Epithelial cell of prostate (primary cell): Measurements from ENCODE around the gene TBCE.
"Not testable (repeated sequence)": the region's sequence is repeated elsewhere in the genome, so short reads cannot be mapped to it uniquely, and the experiment has no call there.

Experiments used
- DNase-seq: peaks from one replicate; pipeline ENCODE4 v3.0.0-alpha.2; 2011; ENCODE audit warnings: low read depth, low spot score
- H3K27ac ChIP-seq: fragments of 450-650 bp; 2 replicates; pipeline ENCODE4 v1.5.1; 2017; ENCODE audit warnings: mild to moderate bottlenecking

TBCE gene

GRCh38 chr1:235448616-235449015, 81.4 kb downstream of the TBCE start:
- DNase-seq, result no peak
- no peak overlapping the region for H3K27ac ChIP-seq

GRCh38 chr1:235450433-235450832, 83.2 kb downstream of the TBCE start:
- DNase-seq, result peak; percentile 22
- peak overlapping the region; percentile 35 for H3K27ac ChIP-seq

GRCh38 chr1:235450886-235451483, 83.8 kb downstream of the TBCE start:
- no peak for DNase-seq
- H3K27ac ChIP-seq, result peak overlapping the region; percentile 35

GRCh38 chr1:235454021-235454420, 86.8 kb downstream of the TBCE start:
- no peak overlapping the region for H3K27ac ChIP-seq
- DNase-seq, result no peak

- no peak overlapping the region for H3K27ac ChIP-seq
- DNase-seq, result no peak
Observed at GRCh38 chr1:235455097-235455496, 87.9 kb downstream of the TBCE start.

- H3K27ac ChIP-seq, result no peak overlapping the region
- no peak for DNase-seq
Observed at GRCh38 chr1:235455823-235456222, 88.6 kb downstream of the TBCE start.

- DNase-seq, H3K27ac ChIP-seq: not testable (repeated sequence)
Observed at GRCh38 chr1:235457856-235458255, 90.6 kb downstream of the TBCE start.

GRCh38 chr1:235460770-235461169, 93.5 kb downstream of the TBCE start:
- no peak overlapping the region for H3K27ac ChIP-seq
- no peak for DNase-seq

GRCh38 chr1:235461954-235462353, 94.7 kb downstream of the TBCE start:
- H3K27ac ChIP-seq, result no peak overlapping the region
- DNase-seq, result no peak

GRCh38 chr1:235462832-235463231, 95.6 kb downstream of the TBCE start:
- not testable (repeated sequence) for H3K27ac ChIP-seq, DNase-seq

- H3K27ac ChIP-seq, result no peak overlapping the region
- no peak for DNase-seq
Observed at GRCh38 chr1:235465066-235465465, 97.8 kb downstream of the TBCE start.

GRCh38 chr1:235468004-235468403, 100.8 kb downstream of the TBCE start:
- peak overlapping the region; percentile 73 for H3K27ac ChIP-seq
- DNase-seq, result no peak

- H3K27ac ChIP-seq, result peak overlapping the region; percentile 73
- peak; percentile 51 for DNase-seq
Observed at GRCh38 chr1:235468970-235469369, 101.7 kb downstream of the TBCE start.

GRCh38 chr1:235469897-235470296, 102.7 kb downstream of the TBCE start:
- not testable (repeated sequence) for DNase-seq
- H3K27ac ChIP-seq, result peak overlapping the region; percentile 73

- no peak for DNase-seq
- H3K27ac ChIP-seq, result peak overlapping the region; percentile 73
Observed at GRCh38 chr1:235470741-235471439, 103.7 kb downstream of the TBCE start.

GRCh38 chr1:235473806-235474205, 106.6 kb downstream of the TBCE start:
- peak overlapping the region; percentile 57 for H3K27ac ChIP-seq
- DNase-seq, result no peak

- no peak for DNase-seq
- no peak overlapping the region for H3K27ac ChIP-seq
Observed at GRCh38 chr1:235483090-235483489, 115.9 kb downstream of the TBCE start.

- DNase-seq, result no peak
- H3K27ac ChIP-seq, result no peak overlapping the region
Observed at GRCh38 chr1:235485558-235485957, 118.3 kb downstream of the TBCE start.

- H3K27ac ChIP-seq, result no peak overlapping the region
- DNase-seq, result no peak
Observed at GRCh38 chr1:235486321-235486720, 119.1 kb downstream of the TBCE start.

- no peak for DNase-seq
- H3K27ac ChIP-seq, result no peak overlapping the region
Observed at GRCh38 chr1:235491644-235492043, 124.4 kb downstream of the TBCE start.

GRCh38 chr1:235494531-235494930, 127.3 kb downstream of the TBCE start:
- DNase-seq, result no peak
- no peak overlapping the region for H3K27ac ChIP-seq

GRCh38 chr1:235495030-235495429, 127.8 kb downstream of the TBCE start:
- no peak for DNase-seq
- no peak overlapping the region for H3K27ac ChIP-seq
